K562 (cell line): ENCODE measurements around the gene FUT6. TPM values are rescaled to one million over a fixed set of nuclear protein-coding genes. Genes with fewer than 3 reads are reported as not detected.
A peak's percentile ranks its signal among the peaks of the same experiment; 100 is the strongest.

Source experiments
- BRF1 ChIP-seq: IDR thresholded peaks from 3 replicates; pipeline ENCODE4 v1.6.1; 2011; ENCODE audit warnings: borderline replicate concordance, mild to moderate bottlenecking; ENCODE audit not compliant: insufficient read length; ENCODE audit errors: extremely low read depth
- CHAMP1 ChIP-seq: fragments of 450-650 bp; IDR thresholded peaks from 2 replicates; pipeline ENCODE4 v1.6.1; 2016; ENCODE audit warnings: mild to moderate bottlenecking
- HMGN3 ChIP-seq: IDR thresholded peaks from 2 replicates; pipeline ENCODE4 v1.6.1; 2011; ENCODE audit warnings: borderline replicate concordance, low read depth, mild to moderate bottlenecking, mixed read lengths, low read length; ENCODE audit not compliant: insufficient read length; ENCODE audit errors: extremely low read depth
- MYNN ChIP-seq, 2 experiments: sonication (generic); formaldehyde crosslinking in 1 of 2; IDR thresholded peaks; 2 replicates each; pipeline versions ENCODE4 v1.5.0 to v1.6.1; 2016 to 2020; ENCODE audit warnings: antibody characterized with exemption in 1 of 2, missing genetic modification reagents in 1 of 2
- RBM14 ChIP-seq: fragments of 200-400 bp; formaldehyde crosslinking; IDR thresholded peaks from 2 replicates; pipeline ENCODE4 v1.6.1; 2018; ENCODE audit warnings: low read depth, mild to moderate bottlenecking, low read length, moderate library complexity, borderline replicate concordance; ENCODE audit not compliant: insufficient read depth
- RNF2 ChIP-seq: sonication (generic); IDR thresholded peaks from 2 replicates; pipeline ENCODE4 v1.6.1; 2016
- SMAD2 ChIP-seq: fragments of 150-350 bp; IDR thresholded peaks from 2 replicates; pipeline ENCODE4 v1.6.1; 2014; ENCODE audit warnings: low read depth, mild to moderate bottlenecking, low read length
- SNIP1 ChIP-seq: fragments of 450-650 bp; IDR thresholded peaks from 2 replicates; pipeline ENCODE4 v1.7.1; 2017; ENCODE audit warnings: low read depth, mild to moderate bottlenecking
- STAT6 ChIP-seq: sonication (generic); formaldehyde crosslinking; IDR thresholded peaks from 2 replicates; pipeline ENCODE4 v1.8.1; 2023; ENCODE audit warnings: mild to moderate bottlenecking, missing genetic modification reagents
- TCF7L2 ChIP-seq: fragments of 150-350 bp; IDR thresholded peaks from 2 replicates; pipeline ENCODE4 v1.6.1; 2016; ENCODE audit warnings: low read depth, mild to moderate bottlenecking, low read length, moderate library complexity
- ZBED1 ChIP-seq: IDR thresholded peaks from 2 replicates; pipeline ENCODE4 v1.6.1; 2014
- ZFX ChIP-seq: sonication (generic); formaldehyde crosslinking; IDR thresholded peaks from 2 replicates; pipeline ENCODE4 v1.8.0; 2022; ENCODE audit warnings: mild to moderate bottlenecking, missing genetic modification reagents, moderate library complexity
- ZKSCAN3 ChIP-seq: fragments of 250-450 bp; sonication (Bioruptor Pico); IDR thresholded peaks from 2 replicates; pipeline ENCODE4 v1.4.0; 2020
- ZKSCAN8 ChIP-seq: fragments of 200-800 bp; sonication (Bioruptor generic); IDR thresholded peaks from 2 replicates; pipeline ENCODE4 v1.6.1; 2016; ENCODE audit warnings: missing genetic modification characterization, missing compliant biosample characterization
- polyA plus RNA-seq, 8 experiments: library from polyadenylated mRNA; depleted of rRNA in 4 of 8; stranded (reverse) in 5 of 8; unstranded in 3 of 8; fragments of >200 nt; fragmentation: Nextera tagmentation in 2 of 8; fragmentation: Illumina TruSeq in 1 of 8; extraction: Ambion mirVana in 2 of 8; extraction: Trizol in 1 of 8; gene quantifications; 2 replicates each; pipeline versions ENCODE4 v1.2.1 to v1.2.3, GENCODE V29; 2011 to 2014; ENCODE audit warnings: inconsistent platforms in 1 of 8, missing spikeins in 1 of 8
- total RNA-seq, 7 experiments: library from RNA; depleted of rRNA in 6 of 7; stranded (reverse); fragments of >200 nt in 6 of 7; fragmentation: Illumina TruSeq in 2 of 7; extraction: Trizol in 2 of 7; gene quantifications; 2 replicates each; pipeline versions ENCODE4 v1.2.1 to v1.2.3, GENCODE V29; 2011 to 2021; ENCODE audit warnings: low replicate concordance in 1 of 7
- TF ChIP-seq, protein P1 (sequence below): fragments of 450-650 bp; IDR thresholded peaks from 2 replicates; pipeline ENCODE4 v1.6.1; 2018; ENCODE audit warnings: mild to moderate bottlenecking, low read depth; ENCODE audit not compliant: partially characterized antibody
- TF ChIP-seq, protein P2 (sequence below): fragments of 250-450 bp; sonication (Bioruptor Pico); IDR thresholded peaks from 2 replicates; pipeline ENCODE4 v1.8.0; 2021; ENCODE audit warnings: moderate library complexity, mild to moderate bottlenecking, inconsistent platforms
- TF ChIP-seq, protein P3 (sequence below): fragments of 250-450 bp; sonication (Bioruptor Pico); IDR thresholded peaks from 2 replicates; pipeline ENCODE4 v1.5.0; 2021; ENCODE audit warnings: mild to moderate bottlenecking, moderate library complexity

Gene FUT6
- total and polyA plus RNA-seq, 9 of the 15 experiments (the other 6 are each of a cell fraction or from before 2014, with no cell fraction given) = 0.04 TPM; not detected in 8

DNA sequence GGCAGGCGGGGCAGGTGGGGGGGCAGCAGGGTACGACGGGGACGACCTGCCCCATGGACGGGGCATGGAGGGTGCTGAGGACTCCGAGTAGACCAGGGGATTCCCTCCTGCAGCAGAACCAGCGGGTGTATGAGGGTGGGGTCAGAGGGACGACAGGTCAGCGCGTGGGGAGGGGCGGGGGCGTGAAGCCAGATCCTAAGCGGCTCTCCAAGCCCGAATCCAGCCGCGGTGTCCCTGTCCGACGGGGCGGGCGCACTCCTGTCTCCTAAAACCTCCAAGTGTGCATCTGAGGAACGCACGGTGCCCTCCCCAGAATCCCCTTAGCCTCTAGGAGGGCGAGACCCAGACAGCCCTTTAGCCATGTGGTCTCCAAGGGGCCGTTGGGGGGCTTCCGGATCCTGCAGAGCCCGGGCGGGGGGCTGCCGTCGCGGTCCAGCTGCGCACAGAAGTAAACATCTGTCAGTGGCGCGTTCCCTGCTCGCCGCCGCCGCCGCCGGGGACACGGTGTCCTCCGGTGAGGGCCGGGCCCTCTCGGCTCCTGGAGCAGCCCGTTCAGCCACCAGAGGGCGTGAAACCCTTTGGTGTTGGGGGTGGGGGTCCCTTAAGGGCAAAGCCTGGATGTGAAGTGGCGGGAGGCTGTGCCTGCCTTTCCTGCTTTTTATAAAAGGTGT lies 33.9 kb downstream of the FUT6 start (continued):
- no peak for TF ChIP-seq STAT6 (CRISPR knock-in tag)
- no peak for TF ChIP-seq SMAD2
- no peak for TF ChIP-seq ZBED1
- no peak for TF ChIP-seq TCF7L2
- no peak for TF ChIP-seq CHAMP1
- TF ChIP-seq, protein P1, sequence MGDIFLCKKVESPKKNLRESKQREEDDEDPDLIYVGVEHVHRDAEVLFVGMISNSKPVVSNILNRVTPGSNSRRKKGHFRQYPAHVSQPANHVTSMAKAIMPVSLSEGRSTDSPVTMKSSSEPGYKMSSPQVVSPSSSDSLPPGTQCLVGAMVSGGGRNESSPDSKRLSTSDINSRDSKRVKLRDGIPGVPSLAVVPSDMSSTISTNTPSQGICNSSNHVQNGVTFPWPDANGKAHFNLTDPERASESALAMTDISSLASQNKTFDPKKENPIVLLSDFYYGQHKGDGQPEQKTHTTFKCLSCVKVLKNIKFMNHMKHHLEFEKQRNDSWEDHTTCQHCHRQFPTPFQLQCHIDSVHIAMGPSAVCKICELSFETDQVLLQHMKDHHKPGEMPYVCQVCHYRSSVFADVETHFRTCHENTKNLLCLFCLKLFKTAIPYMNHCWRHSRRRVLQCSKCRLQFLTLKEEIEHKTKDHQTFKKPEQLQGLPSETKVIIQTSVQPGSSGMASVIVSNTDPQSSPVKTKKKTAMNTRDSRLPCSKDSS = no peak
- no peak for TF ChIP-seq MYNN (IDR thresholded peaks at IDR 0.05)
- no peak for TF ChIP-seq MYNN (CRISPR knock-in tag; IDR thresholded peaks at IDR 0.05)
- no peak for TF ChIP-seq HMGN3
- no peak for TF ChIP-seq RNF2
- no peak for TF ChIP-seq BRF1
- peak; percentile 59 for TF ChIP-seq ZFX
- TF ChIP-seq ZKSCAN3 (CRISPR knock-in tag) = no peak
- TF ChIP-seq RBM14 = no peak
- TF ChIP-seq ZKSCAN8 (CRISPR knock-in tag) = no peak
- TF ChIP-seq, protein P2, sequence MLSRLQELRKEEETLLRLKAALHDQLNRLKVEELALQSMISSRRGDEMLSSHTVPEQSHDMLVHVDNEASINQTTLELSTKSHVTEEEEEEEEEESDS = no peak
- TF ChIP-seq, protein P3, sequence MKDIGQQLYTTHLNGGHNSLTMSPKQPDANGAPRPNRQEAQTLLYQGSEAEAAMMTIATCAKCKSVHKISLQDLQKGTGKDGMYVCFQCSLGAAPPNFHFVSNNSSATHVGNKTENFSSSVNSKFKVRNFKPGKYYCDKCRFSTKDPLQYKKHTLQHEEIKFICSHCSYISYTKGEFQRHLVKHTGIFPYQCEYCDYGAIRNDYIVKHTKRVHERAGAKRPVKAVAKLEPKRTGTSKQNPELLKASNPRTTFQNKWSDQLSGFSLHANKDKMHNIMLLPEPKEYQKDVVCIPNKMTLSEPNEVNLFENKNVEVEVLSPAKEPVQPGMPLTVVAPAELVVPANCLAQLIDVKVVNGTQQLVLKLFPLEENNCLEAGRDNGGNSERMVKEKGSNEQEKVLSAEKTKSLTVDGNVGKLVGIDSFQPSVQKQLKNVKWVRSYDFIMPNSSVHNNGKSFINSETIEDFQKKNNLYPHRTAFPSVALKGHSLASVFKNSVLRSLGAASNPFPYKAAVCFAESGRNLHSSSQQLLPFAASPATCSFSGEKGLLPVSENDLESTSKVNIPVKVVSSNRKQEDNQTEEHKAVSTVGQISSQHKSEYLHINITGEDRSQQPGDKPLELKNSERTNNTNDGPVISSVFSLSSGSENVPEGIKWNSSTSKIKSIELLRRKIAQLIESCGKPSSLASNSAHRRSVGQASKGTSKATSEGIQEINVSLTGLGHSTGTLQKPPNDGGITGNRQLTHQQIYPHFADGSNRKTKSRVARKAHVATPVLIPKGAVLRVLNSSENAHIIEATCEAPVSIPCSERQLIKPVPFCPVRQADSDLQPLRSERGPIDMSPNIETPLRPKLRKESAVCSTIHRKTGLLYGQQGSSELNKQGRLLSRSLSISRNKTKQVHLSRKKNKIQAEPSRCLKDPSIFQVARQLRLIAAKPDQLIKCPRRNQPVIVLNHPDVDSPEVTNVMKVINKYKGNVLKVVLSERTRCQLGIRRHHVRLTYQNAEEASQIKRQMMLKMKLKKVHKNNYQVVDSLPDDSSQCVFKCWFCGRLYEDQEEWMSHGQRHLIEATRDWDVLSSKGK (CRISPR knock-in tag) = no peak
- no peak for TF ChIP-seq SNIP1
